IPS-18c (cell line): ENCODE data around the gene CFLAR.
"Not testable (repeated sequence)": the region's sequence is repeated elsewhere in the genome, so short reads cannot be mapped to it uniquely, and the experiment has no call there.

Experiments used
- H3K4me3 ChIP-seq: 2 replicates; pipeline ENCODE4 v1.7.0; 2013; ENCODE audit warnings: low read depth, mild to moderate bottlenecking, low read length, moderate library complexity; ENCODE audit not compliant: insufficient read depth
- H3K9me3 ChIP-seq: one replicate; pipeline ENCODE4 v1.6.1; 2013; ENCODE audit warnings: mild to moderate bottlenecking, low read length, moderate library complexity; ENCODE audit not compliant: control insufficient read depth, insufficient read depth

Gene CFLAR

DNA sequence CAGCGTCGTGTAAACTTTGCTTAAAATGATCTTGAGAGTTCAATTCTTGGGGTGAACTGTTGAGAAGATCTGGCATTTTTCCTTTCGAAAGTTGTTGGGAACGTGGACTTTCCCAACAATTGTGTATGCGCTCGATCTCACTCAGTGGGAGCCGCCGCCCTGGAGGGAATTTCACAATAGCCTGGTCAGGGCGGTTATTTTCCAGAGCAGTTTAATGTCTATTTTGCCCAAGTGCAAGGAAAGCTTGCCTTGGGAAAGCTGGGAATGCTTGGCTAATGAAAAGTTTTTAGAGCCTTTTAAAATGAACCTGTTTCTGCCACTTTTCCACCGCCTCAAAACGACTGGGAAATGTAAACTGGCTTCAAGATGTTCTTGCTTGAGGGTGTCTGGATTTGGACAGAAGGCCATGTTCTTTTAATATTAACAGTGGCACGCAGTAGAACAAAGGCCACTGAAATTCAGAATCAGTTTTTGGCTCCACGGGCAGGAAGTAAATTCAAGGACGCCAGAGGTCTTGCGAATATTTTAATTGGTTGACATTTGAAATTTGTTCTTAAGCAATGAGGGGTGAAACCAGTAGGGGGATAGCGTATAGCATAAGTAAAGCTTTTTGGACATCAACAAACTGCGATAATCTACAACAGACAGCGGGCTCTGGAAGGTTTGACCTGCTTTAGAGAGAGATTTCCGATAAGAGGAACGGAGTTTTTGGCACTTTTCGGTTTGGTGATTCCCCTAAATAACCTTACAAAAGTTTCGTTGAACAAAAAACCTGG lies 1.2 kb downstream of the CFLAR start:
- Histone ChIP-seq H3K9me3 (no peaks in the 10 kb centered on the region), H3K4me3 (peak overlapping the region; percentile 55)

DNA sequence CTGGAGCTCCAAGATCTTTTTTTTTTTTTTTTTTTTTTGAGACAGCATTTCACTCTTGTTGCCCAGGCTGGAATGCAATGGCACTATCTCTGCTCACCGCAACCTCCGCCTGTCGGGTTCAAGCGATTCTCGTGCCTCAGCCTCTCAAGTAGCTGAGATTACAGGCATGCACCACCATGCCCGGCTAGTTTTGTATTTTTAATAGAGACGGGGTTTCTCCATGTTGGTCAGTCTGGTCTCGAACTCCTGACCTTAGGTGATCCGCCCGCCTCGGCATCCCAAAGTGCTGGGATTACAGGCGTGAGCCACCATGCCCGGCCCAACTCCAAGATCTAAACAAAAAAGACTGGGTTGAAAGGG lies 1.8 kb downstream of the CFLAR start:
- H3K4me3 ChIP-seq, result peak overlapping the region; percentile 50; the same call in 1 of the 2 replicates
- H3K9me3 ChIP-seq, result not testable (repeated sequence)

DNA sequence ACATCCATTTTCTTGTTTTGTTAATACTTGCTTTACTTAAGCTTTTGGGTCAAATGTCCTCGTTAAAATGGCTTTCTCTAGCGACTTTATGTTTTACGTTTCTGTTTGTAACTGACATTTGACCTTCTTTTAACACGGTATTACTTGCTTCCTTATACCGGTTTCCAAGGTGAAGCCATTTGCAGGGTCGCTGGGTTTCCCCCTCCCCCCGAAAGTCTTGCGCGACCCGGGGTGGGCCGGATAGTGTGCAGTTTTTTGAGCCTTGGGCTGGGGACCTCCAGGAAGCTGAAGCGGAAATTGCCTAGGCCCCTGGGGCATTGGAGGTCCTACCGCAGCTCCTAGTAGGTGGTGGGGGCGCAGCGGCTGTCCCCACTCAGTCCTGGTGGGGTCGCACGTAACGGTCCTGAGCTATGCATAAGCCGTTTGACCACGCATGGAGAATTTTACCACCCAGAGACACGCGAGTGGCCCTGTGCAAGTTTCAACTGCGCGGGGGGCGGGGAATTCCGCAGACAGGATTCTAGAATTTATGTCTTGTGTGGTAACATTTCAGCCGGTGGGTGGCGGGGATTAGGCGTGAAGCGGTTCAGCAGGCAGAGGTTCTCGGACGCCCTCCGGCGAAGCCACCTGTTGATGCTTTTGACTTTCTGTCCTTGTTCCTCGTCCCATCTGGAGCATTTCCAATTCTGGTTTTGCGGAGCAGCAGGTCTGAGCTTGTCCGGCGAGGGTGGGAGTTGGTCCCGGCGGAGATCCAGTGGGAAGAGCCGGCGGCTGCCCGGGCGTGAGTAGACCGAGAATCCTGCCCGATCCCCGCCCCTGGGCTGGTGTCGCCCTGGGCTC lies 2.4 kb downstream of the CFLAR start:
- Histone ChIP-seq H3K9me3 (no peaks in the 10 kb centered on the region), H3K4me3 (peak overlapping the region; percentile 50)

DNA sequence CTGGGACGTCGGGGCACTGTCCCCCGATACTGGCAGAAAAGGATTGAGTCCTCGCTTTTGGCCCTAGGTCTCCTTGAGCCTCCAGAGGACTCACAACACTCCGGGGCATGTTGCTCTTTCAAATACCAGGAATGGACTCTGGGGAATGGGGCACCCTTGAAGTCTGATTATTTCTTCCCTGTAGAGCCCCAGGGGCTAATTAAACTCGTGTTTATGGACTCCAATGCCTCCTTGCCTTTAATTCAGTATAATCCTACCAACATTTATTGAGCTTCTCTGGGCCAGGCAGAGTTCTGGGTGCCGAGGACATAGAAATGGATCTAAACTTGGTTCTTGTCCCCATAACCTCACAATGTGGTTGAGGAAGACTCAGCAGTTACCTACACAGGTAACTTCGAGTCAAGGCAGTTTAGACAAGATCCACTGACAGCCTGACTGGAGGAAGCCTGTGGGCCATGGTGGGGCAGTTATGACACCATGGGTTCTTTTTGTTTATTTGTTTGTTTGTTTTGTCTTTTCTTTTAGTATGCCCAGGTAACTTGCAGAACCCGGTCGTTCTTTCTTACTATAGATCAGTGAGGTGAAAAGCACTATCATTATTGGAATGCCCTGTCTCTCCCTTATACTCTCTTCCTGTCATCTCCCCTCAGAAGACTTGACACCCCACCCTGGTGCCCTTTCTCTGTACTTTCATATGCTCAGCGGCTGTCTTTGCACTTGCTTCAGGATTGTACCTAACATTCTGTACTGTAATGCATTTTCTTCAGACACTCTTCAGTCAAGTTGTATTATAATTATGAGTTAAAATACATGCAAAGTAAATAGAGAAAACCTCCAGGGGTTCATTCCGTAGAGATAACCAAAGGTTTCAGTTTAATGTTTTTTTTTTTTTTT lies 3.2 kb downstream of the CFLAR start:
- peak overlapping the region; percentile 50 for H3K4me3 ChIP-seq
- no peaks in the 10 kb centered on the region for H3K9me3 ChIP-seq

DNA sequence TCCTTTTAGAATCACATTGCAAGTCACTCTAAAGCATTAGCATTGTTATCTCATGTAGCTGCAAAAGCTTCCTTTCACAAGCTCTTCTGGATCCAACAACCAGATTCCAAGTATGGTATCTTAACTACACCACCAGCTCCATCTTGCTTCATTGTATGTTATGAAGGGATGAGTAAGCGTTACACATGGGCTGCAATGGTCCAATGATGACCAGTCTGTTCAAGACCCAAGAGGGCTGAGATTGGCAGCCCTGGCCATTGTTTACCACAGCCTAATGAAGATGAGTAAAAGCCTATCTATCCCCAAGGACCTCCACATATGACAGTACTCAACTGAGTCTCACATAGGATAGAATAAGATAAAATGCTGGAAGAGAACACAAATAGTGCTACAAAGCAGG lies 6.3 kb downstream of the CFLAR start:
- H3K4me3 ChIP-seq, result no peak overlapping the region

DNA sequence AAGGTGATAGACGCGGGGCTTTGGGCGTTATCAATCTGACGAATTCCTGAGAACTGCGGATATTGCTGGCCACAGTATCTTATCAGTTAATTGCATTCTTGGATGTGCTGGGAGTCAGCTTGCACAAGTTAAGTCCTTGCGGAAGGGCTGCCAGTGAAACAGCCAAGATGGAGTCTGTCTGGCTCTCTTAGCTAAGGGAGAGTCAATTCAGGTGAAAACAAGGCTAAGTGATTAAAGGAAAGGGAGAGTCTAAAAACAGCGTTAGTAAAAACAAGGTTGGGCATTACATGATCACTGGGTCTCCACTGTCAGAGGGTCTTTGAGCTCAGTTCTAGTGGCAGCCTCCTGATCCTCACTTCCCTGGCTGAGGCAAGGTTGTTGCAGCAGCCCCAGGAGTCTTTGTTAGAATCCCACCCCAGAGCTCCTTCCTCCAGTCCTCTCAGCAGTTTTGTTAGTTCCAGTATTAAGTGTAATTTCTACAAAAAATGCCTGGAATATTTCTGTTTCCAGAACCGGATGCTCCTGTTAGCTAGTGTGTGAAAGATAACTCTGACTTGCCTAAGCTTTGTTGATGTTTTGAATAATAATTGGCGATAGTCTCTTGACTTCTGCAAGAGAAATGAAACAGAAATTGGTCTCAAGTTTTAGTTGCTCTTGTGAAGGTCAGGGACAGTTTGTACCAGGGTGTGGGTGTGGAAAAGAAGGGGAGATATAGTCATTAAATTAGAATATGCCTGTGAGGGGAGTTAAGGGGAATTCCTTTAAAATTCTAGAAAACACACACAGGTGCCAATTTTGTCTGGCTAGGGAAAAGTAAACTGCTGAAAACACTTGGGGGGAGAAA lies 10.6 kb downstream of the CFLAR start:
- Histone ChIP-seq H3K4me3 (no peak overlapping the region), H3K9me3 (no peaks in the 10 kb centered on the region)

More for the DNA sequence above, 6.3 kb downstream of the CFLAR start:
- no peaks in the 10 kb centered on the region for H3K9me3 ChIP-seq

DNA sequence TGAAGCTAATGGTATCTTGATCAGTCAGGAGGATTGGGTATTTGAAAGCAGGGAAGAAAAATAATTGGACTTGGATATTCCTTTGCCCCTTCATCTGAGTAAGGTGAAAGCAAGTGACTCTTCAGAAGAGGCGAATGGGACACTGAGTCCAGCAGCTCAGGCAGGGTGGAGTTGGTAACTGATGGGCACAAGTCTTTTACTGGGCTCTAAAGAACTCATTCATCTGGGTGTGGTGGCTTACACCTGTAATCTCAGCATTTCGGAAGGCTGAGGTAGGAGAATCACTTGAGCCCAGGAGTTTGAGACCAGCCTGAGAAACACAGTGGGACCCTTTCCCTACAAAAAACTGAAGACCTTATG lies 11.2 kb downstream of the CFLAR start:
- Histone ChIP-seq H3K9me3 (no peaks in the 10 kb centered on the region), H3K4me3 (no peak overlapping the region)

DNA sequence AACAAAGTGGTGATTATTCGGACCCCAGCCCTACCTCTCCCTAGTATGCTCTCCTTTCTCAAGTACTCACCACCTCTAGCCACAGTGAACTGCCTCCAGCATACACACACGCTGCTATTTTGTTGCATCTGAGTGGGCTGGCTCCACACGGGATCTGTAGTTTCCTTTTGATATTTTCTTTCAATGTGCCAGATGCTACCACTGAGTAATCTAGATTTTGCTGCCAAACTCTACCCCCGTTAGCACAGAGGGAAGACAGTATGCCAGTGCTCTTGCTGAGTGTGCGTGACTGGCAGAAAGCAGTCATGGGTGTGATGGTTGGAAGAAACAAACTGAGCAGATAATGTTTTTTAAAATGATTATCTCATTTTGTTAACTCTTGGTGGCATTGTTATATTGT lies 11.6 kb downstream of the CFLAR start:
- no peaks in the 10 kb centered on the region for H3K9me3 ChIP-seq
- H3K4me3 ChIP-seq, result no peak overlapping the region

DNA sequence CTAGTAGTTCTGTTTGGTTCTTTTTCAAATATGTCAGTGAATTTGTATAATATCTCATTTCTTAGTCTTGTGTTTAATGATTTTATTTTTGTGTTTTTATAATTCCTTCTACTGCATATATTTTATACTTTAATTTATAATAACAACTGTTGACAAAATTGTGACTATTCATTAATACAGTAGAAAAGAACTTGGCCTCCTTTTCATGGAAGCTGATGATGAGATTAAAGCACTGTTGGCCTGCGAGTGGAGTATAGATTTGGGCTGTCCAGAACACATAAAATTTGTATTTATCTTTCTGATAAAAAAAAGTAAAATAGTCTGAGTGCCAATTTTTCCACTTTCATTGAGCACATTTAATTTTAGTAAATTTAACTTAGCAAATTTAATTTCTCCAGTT lies 12.1 kb downstream of the CFLAR start:
- no peak overlapping the region for H3K4me3 ChIP-seq
- no peaks in the 10 kb centered on the region for H3K9me3 ChIP-seq

DNA sequence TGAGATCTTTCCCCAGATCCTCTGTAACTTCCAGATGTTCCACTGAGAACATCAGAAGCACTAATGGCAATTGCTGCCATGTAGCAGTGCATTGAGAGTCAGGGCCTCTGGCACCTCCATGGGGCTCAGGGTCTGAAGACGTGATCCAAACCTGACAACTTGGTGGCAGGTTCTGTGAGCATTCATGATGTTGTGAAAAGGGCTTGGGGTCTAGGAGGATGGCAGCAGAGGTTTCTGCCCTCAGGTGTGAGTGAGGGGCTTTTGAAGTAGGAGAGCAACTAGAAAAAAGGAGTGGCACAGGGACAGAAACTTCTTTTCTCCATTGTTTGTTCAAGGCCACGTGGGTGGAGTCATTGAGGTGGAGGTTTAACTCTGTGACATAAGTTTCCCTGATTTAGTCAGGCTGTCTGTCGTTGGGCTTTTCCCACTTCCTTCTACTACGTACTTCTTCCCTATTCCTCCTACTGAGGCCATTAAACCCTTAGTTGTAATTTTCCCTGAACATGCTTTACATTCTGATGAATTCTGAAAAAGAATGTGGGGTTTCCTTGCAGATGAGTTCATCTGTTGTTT lies 13.1 kb downstream of the CFLAR start:
- Histone ChIP-seq H3K9me3 (no peaks in the 10 kb centered on the region), H3K4me3 (no peak overlapping the region)

DNA sequence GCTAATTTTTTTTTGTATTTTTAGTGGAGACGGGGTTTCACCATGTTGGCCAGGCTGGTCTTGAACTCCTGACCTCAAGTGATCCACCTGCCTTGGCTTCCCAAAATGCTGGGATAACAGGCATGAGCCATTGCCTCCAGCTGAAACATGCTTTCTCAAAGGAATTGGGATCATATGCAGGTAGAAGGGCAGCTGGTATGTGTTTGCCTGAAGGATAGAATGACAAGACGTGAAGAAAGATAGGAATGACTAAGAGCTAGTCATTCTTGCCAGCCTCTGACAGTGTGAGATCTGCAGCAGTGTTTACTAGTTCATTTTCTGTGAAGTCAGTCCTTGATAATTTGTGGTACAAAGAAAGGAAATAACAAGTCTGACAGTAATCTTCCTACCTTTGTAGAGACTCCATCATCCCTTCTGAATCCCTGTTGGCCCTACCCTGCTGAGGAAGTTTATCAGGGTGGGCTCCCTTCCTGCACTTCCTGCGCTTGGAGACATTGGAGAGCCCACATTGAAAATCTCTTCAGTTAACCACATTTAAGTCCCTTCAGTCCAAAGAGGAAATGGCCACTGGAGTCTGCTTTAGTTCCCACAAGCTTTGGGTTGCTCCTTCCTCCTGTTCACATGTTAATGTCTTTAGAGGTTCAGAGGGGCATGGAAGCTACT lies 14.7 kb downstream of the CFLAR start:
- no peaks in the 10 kb centered on the region for H3K9me3 ChIP-seq
- no peak overlapping the region for H3K4me3 ChIP-seq

DNA sequence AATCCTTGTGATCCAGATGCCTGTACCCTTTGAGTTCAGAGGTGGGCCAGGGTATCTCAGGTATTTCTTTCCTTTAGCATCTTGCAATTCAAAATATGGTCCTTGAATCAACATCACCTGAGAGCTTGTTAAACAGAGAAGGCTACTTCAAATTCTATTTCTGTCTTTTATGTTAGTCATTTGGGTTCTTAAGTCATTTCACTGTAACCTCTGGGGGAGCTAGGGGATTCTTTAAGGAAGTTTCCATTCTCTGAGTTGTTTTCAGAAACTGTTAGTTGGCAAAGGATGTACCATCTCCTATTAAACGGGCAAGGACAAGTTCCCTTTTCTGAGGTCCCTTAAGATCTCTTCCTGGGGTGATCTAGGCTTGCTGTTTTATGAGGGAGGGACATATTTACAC lies 16.6 kb downstream of the CFLAR start:
- H3K9me3 ChIP-seq, result no peaks in the 10 kb centered on the region
- no peak overlapping the region for H3K4me3 ChIP-seq

DNA sequence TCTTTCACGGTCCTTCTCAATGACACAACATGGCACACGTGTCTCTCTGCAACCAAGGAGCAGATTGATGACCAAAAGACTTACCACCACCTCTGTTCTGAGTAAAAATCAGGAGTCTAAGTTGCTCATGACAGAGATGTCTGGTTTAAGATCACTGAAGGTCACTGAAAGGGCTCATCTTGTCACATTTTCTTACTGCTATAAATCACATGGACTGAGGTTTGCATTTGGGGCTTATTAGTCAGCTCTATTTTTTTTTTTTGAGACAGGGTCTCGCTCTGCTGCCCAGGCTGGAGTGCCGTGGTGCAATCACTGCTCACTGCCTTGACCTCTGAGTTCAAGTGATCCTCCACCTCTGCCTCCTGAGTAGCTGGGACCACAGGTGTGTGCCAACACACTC lies 19.4 kb downstream of the CFLAR start:
- Histone ChIP-seq H3K9me3 (no peaks in the 10 kb centered on the region), H3K4me3 (no peak overlapping the region)

DNA sequence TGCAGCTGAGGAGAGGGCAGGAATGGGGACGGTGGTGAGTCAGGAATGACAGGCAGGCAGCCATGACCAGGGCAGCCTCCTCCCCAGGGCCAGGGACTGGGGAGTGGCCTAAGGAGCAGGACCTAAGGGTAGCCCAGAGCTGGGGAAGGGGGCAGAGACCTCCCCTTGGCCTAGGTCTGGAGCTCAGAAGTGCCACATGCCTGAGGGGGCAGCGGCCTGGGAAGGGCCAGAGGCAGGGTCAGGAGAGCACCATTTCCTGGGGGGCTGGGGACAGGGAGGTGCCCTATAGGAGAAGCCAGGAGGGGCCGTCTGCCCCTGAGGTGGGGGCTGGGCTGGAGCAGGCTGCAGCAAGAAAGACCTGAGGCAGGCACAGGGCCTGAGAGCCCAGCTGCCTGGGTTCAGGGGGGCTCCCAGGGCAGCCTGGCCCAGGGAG lies 20.9 kb downstream of the CFLAR start:
- Histone ChIP-seq H3K9me3 (no peaks in the 10 kb centered on the region), H3K4me3 (no peak overlapping the region)

DNA sequence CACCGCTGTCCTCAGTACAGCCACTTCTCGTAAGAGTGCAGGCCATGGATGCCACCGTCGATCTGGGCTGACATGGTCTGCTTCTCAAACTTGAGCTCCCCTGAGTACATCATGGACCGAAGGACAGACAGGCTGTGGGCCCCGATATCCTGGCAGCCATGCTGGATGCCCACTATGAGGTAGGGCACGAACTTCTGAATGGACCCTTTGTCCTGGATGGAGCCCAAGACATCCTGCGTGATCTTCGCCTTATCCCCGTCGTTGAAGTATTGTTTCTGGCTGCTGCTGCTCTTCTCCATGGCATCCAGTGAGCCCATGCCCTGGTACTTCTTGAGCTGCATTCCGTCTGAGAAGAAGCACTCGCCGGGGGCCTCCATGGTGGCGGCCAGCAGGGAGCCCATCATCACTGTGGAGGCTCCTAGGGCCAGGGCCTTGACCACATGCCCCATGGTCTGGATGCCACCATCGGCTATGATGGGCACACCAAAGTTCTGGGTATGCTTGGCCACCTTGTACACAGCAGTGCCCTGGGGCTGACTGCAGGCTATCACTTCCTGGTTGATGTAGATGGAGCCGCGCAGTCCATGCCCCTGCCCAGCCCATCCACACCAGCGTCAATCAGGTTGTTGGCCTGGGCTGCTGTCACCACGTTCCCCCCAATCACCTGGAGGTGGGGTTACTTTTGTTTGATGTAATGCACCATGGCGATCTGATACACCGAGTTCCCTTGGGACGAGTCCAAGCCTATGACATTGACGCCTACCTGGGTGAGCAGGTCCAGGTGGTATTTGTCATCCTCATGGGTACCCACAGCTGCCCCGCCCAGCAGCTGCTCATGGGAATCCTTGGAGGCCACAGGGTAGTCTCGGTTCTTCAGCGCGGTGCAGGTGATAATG lies 21.8 kb downstream of the CFLAR start:
- Histone ChIP-seq H3K4me3 (no peak overlapping the region), H3K9me3 (no peaks in the 10 kb centered on the region)
